ENCODE data around the gene RABEP1.

RABEP1 gene

GRCh38 chr17:5365831-5366230 is 83.7 kb downstream of the RABEP1 start:
- no peak for DNase-seq

DNA sequence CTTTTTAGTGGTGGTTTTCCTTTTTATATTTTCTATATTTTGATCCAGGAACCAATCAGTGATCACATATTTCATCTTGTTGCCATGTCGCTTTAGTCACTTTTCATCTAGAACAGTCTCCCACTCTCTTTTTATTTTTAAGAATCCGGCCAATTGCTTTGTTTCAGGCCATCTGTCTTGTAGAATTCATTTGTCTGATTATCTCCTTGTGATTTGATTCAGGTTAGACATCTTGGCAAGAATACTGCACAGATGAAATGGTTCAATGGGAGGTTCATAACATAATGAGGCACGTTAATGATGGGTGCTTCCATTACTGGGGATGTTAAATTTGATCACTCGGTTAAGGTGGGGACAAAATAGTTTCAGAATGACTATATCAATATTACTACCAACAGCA is 88.3 kb downstream of the RABEP1 start:
- no peak for DNase-seq

DNA sequence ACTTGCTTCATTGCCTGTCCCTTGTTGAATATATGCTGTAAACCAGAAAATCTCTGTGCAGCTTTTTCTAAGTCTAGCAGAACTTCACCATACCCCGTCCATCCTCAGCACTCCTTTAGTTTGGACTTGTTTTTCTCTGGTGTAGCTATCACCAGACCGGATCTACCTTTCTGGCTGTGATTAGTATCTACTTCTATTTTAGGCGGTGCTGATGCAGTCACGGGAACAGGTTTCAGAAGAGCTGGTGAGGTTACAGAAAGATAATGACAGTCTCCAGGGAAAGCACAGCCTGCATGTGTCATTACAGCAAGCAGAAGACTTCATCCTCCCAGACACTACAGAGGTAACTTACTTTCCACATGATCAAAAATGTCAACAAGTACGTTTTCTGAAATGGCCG is 91.0 kb downstream of the RABEP1 start:
- DNase-seq: no peak

GRCh38 chr17:5378566-5379207 is 96.6 kb downstream of the RABEP1 start:
- no peak for DNase-seq

GRCh38 chr17:5379351-5380107 is 97.4 kb downstream of the RABEP1 start:
- DNase-seq: no peak

- DNase-seq: no peak
These were observed 98.5 kb downstream of the RABEP1 start for GRCh38 chr17:5380491-5381135.

- DNase-seq: no peak
These were observed 99.5 kb downstream of the RABEP1 start for GRCh38 chr17:5381542-5381941.

- DNase-seq: no peak
These were observed 109.6 kb downstream of the RABEP1 start for GRCh38 chr17:5391678-5392077.

DNA sequence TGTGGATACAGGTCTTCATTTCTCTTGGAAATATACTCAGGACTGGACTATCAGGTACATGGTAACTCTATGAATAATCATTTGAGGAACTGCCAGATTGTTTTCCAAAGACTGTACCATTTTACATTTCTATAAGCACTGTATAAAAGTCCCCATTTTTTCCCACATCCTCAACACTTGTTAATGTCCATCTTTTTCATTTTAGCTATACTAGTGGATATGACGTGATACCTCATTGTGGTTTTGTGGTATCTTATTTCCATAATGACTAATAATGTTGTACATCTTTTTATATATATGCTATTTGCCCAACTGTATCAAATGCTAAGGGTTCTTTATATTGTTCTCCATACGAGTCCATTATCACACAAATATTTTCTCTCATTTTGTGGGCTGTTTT is 114.5 kb downstream of the RABEP1 start:
- no peak for DNase-seq

DNA sequence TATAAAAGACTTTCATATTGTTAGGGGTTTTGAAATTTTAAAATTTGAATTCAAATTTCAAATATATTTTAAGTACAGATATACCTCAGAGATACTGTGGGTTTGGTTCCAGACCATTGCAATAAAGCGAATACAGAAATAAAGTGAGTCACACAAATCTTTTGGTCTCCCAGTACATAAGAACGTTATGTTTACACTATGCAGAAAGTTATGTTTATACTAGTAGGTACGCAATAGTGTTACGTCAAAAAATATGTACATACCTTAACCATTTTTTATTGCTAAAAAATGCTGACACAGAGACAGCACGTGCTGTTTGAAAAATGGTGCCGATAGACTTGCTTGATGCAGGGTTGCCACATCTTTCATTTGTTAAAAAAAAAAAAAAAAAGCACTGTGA is 117.7 kb downstream of the RABEP1 start:
- no peak for DNase-seq

DNA sequence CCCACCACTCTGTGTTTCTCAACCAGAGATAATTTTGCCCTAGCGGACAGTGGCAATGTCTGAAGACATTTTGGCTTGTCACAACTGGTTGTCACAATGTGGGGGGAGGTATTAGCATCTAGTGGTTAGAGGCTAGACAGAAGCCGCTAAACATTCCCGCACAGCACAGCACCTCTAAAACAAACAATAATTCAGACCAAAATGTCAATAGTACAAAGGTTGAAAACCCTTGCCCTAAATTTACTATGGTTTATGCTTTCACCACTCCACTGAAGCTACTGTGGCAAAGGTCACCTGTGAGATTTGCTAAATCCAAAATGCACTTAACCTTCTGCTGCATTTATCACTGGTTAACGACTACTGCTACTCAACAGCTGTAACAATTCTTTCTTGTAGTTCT is 123.3 kb downstream of the RABEP1 start:
- DNase-seq: no peak

DNA sequence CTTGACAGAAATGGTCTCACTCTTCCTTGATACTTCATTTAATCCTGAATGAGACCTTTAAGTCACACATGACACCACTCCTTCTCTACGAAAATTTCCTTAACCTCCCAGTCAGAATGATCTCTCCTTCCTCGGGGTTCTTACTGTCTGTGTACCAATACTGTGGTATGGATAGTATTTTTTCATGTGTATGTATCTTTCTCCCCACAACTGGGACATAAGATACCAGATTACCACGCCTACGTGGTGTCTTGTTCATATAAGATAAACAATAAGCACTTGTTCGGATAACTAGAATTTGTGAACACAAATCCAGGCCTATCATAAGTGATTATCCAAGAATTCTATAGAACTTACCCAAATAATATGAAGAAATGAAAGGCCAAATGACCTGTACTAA is 126.1 kb downstream of the RABEP1 start:
- no peak for DNase-seq

GRCh38 chr17:5410594-5411272 is 128.6 kb downstream of the RABEP1 start:
- DNase-seq: no peak

DNA sequence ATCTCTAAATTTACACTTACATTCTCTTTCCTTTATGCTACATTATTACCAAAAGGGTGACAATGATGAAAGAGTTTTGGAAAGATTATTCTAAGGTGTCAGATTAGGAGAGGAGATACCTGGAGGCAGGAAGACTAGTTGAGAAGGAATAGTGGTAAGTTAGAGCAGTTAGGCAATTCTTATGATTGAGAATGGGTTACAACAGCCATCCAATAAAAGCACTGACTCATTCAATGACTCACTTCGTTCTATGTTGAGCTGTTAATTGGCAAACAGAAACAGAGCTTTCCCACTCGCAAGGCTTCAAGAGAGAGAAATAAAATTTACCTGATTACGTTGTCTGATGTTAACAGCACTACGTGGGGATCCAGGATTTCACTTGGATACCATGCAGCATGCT is 131.6 kb downstream of the RABEP1 start:
- DNase-seq: no peak

- no peak for DNase-seq
These were observed 134.8 kb downstream of the RABEP1 start for GRCh38 chr17:5416901-5417300.

- DNase-seq: peak; percentile 13
These were observed 136.8 kb downstream of the RABEP1 start for GRCh38 chr17:5418858-5419355.

- DNase-seq: peak; percentile 97
These were observed 137.4 kb downstream of the RABEP1 start, which contains the start of gene NUP88 for GRCh38 chr17:5419356-5419958. Gene NUP88 (minus strand): TSS chr17:5419662. CDS start chr17:5419650, 12 bp downstream.

DNA sequence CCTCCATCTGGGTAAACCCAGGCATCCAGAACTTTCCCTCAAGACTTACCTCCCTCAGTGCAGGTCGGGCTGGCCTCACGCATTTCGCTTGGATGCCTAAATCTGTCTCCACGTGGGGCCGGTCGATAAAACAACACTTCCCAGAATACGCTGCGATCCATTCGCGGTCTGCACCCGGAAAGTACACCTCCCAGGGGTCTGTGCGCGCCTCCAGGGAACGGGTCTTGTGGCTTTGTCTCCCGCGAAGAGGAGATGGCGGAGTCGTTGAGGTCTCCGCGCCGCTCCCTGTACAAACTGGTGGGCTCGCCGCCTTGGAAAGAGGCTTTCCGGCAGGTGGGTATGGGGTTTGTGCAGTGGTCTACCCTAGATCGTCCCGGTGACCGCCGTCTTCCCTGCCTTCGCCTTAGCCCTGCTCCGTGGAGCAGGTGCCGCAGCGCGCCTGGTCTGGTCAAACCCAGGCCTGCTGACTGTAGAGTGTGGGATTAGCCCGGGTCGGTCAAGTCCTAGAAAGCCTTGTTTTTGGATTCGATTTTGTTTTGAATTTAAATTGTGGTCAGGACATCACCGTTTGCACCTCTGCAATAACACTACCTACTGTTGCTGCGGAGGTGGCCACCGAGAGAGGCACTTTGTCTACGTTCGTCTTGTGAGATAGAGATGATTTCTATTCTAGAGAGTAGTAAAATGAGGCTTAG is 138.0 kb downstream of the RABEP1 start, which contains the start of gene RPAIN:
TSS of gene RPAIN (plus strand) at position 224 of the 695 bp plus-strand sequence. CDS start at position 253, 29 bp downstream.
- peak; percentile 89 for DNase-seq

DNA sequence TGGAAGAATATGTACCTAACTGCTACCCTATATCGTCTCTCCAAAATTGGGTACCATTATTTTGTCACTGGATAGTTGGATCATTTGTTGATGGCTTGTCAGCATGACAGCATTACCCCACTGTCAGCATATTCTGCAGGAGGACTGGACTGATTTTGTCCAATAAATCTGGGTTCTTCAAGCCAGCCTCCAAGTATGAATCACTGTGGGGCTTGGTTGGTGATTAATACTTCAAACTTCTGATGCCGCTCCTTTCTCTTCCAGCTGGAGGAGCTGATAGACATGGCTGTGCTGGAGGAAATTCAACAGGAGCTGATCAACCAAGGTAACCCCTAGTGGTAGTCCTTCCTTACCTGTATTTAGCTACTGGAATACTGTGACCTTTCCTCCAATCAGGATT is 140.4 kb downstream of the RABEP1 start:
- no peak for DNase-seq

DNA sequence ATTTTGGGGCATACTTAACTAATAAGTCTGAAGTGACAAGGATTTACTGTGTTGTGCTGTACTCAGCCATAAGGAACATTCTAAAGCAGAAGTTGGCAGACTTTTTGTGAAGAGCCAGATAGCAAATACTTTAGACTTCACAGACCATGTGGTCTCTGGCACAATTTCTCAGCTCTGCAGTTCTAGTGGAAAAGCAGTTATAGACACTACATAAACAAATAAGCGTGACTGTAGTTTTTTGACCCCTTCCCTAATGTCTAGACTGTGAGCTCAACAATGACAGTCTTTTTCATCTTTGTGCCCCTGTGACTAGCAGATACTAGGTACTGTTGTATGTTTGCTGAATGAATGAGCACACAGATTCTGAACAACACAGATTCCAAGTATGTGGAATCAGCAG is 142.8 kb downstream of the RABEP1 start:
- DNase-seq: no peak

GRCh38 chr17:5425826-5426225 is 143.7 kb downstream of the RABEP1 start:
- DNase-seq: no peak

Measured in NCI-H1694 (cell line).